ENCODE results near the gene KCTD1.

DNA sequence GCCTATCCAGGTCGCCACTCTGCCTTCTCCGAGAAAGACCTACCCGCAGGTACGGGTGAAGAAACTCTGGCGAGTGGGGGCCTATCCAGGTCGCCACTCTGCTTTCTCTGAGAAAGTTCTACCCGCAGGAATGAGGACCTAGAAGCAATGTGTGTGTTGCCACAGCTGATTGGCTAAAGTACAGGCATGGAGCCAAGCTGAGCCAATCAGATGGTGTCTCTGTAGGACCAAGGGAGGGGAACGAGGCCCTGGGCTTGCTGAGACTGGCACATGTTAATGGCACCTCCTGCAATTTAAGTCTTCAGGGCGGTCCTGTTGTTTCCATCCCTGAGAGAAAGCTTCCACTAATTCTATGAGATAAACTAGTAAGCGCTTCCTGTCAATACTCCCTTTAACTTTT, 82.3 kb downstream of the KCTD1 start:
- TF ChIP-seq, protein P1, sequence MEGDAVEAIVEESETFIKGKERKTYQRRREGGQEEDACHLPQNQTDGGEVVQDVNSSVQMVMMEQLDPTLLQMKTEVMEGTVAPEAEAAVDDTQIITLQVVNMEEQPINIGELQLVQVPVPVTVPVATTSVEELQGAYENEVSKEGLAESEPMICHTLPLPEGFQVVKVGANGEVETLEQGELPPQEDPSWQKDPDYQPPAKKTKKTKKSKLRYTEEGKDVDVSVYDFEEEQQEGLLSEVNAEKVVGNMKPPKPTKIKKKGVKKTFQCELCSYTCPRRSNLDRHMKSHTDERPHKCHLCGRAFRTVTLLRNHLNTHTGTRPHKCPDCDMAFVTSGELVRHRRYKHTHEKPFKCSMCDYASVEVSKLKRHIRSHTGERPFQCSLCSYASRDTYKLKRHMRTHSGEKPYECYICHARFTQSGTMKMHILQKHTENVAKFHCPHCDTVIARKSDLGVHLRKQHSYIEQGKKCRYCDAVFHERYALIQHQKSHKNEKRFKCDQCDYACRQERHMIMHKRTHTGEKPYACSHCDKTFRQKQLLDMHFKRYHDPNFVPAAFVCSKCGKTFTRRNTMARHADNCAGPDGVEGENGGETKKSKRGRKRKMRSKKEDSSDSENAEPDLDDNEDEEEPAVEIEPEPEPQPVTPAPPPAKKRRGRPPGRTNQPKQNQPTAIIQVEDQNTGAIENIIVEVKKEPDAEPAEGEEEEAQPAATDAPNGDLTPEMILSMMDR (IDR thresholded peaks at IDR 0.05) = no peak
- no peak for TF ChIP-seq ZFX (IDR thresholded peaks at IDR 0.05; ENCODE audit: borderline replicate concordance)
